Stomach smooth muscle (tissue), 2 donors: ENCODE measurements around the gene POLR3H.
A peak's percentile ranks its signal among the peaks of the same experiment; 100 is the strongest.

Experiments
- H3K27ac ChIP-seq: one replicate; pipeline ENCODE4 v1.7.0; 2013; ENCODE audit warnings: mild to moderate bottlenecking, low read length, inconsistent platforms
- H3K27me3 ChIP-seq, 2 donors: one replicate each; pipeline ENCODE4 v1.7.0; 2013; ENCODE audit warnings: low read length in 2 of 2; ENCODE audit not compliant: insufficient read depth in 2 of 2, control insufficient read depth in 1 of 2
- H3K36me3 ChIP-seq, 2 donors: one replicate each; pipeline ENCODE4 v1.7.0; 2013; ENCODE audit warnings: low read length in 2 of 2; ENCODE audit not compliant: control insufficient read depth in 2 of 2, insufficient read depth in 2 of 2
- H3K4me1 ChIP-seq: one replicate; pipeline ENCODE4 v1.7.0; 2013; ENCODE audit warnings: low read length; ENCODE audit not compliant: control insufficient read depth, insufficient read depth
- H3K4me3 ChIP-seq, 2 donors: one replicate each; pipeline ENCODE4 v1.7.0; 2013; ENCODE audit warnings: low read length in 2 of 2
- H3K9ac ChIP-seq, 2 donors: one replicate each; pipeline ENCODE4 v1.7.0; 2013; ENCODE audit warnings: low read length in 2 of 2, mild to moderate bottlenecking in 1 of 2
- H3K9me3 ChIP-seq, 2 donors: one replicate each; pipeline ENCODE4 v1.7.0; 2013; ENCODE audit warnings: low read length in 2 of 2; ENCODE audit not compliant: control insufficient read depth in 2 of 2
- donor health status: healthy.
- donor health status: Pancreatic carcinoma.

POLR3H gene

DNA sequence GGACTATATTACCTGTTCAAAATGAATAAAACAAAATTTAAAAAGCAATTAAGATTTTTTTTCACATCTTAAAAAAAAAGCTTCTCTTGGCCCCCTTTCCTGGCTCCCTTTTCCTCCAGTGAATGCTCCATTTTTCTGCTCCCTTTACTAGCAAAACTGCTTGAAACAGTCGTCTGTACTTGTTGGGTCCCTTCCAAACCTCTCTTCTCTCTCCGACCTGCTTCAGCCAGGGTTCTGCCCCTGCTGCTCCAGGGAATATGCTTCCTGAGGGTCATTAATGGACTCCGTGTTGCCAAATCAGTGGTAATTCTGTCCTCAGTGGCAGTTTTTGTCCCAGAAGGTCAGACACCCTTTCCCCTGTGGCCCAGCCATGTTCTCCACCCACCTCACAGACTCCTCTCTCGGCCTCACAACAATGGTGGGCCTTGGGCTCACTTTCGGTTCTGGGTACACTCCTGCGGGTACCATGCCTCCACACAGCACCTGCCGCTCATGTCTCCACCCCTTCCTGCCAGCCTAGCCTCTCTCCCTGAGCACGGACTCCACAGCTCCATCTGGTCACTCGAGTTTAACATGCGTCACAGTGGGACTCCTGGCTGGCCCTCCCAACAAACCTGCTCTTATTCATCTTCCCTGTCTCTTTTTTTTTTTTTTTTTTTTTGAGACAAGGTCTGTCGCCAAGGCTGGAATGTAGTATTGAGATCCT is 7.8 kb upstream of the POLR3H start:
- Histone ChIP-seq H3K27ac (no peak overlapping the region), H3K4me3 (no peak overlapping the region), H3K4me1 (peaks cover 4% of the 10 kb centered on the region), H3K9me3 (no peaks in the 10 kb centered on the region), H3K36me3 (no peaks in the 10 kb centered on the region), H3K9ac (no peak overlapping the region), H3K27me3 (no peaks in the 10 kb centered on the region)

DNA sequence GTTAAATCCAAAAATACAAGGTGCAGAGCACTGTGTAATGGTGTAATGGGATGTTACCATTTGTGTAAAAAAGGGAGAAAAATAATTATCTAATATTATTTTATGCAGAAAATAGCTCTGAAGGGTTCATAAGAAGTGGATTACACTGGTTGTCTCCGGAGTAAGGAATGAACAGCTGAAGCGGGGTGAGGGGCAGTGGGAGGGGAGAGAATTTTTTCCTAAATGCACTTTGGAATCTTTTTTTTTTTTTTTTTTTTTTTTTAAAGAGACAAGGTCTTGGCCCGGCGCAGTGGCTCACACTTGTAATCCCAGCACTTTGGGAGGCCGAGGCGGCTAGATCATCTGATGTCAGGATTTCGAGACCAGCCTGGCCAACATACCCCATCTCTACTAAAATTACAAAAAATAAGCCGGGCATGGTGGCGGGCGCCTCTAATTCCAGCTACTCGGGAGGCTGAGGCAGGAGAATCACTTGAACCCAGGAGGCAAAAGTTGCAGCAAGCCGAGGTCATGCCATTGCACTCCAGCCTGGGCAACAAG is 6.8 kb upstream of the POLR3H start:
- H3K9ac ChIP-seq = no peak overlapping the region
- no peak overlapping the region for H3K27ac ChIP-seq
- H3K9me3 ChIP-seq = no peaks in the 10 kb centered on the region
- peaks cover 2% of the 10 kb centered on the region for H3K4me1 ChIP-seq
- H3K36me3 ChIP-seq = no peaks in the 10 kb centered on the region
- no peak overlapping the region for H3K4me3 ChIP-seq
- H3K27me3 ChIP-seq = no peaks in the 10 kb centered on the region

- no peak overlapping the region for H3K9ac ChIP-seq
- no peak overlapping the region for H3K27ac ChIP-seq
- H3K36me3 ChIP-seq = no peaks in the 10 kb centered on the region
- no peak overlapping the region for H3K4me3 ChIP-seq
- no peaks in the 10 kb centered on the region for H3K9me3 ChIP-seq
- H3K4me1 ChIP-seq = no peaks in the 10 kb centered on the region
- H3K27me3 ChIP-seq = no peaks in the 10 kb centered on the region
These were observed 4.6 kb upstream of the POLR3H start for GRCh38 chr22:41548830-41549211.

DNA sequence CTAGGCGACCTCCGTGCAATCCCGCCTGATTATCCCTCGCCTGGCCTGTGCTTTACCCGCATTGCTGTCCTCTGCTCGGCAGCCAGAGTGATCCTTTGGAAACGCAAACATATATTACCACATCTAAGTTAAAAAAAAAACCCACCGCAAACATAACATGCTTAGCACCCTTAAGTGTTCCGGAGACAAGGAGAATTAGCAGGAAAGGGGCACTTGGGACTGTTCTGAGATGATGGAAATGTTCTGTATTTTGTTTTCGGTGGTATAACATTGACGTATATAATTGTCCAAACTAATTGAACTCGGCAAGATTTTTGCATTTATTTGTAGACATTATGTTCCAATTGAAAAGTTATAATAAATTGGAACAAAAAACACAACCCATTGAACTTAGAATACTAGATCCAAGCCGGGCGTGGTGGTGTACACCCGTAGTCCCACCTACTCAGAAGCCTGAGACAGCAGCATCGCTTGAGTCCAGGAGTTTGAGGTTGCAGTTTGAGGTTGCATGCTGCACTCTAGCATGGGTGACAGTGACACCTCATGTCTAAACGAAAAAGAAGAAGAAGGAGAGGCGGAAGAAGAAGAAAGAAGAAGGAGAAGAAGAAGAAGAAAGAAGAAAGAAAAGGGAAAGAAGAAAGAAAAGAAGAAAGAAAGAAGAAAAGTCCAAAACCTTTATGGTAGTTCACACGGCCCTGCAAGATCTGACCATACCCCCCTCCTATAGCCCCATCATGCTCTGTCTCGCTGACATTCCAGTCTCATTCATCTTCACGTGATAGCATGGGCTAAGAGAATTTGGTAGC is 604 bp upstream of the POLR3H start:
- peaks cover 0 to 4% of the 10 kb centered on the region in 2 donors for H3K36me3 ChIP-seq
- H3K9me3 ChIP-seq = no peaks in the 10 kb centered on the region
- H3K27me3 ChIP-seq = no peaks in the 10 kb centered on the region
- peak overlapping the region; percentile 86 to 88 for H3K4me3 ChIP-seq
- H3K4me1 ChIP-seq = peaks cover 17% of the 10 kb centered on the region
- peak overlapping the region; percentile 36 to 43 for H3K9ac ChIP-seq
- peak overlapping the region; percentile 84 for H3K27ac ChIP-seq

GRCh38 chr22:41542224-41542623 is 2.0 kb downstream of the POLR3H start:
- Histone ChIP-seq H3K9ac (no peak overlapping the region), H3K36me3 (peaks cover 3 to 12% of the 10 kb centered on the region in 2 donors), H3K27me3 (no peaks in the 10 kb centered on the region), H3K4me3 (no peak overlapping the region), H3K4me1 (peaks cover 23% of the 10 kb centered on the region), H3K27ac (no peak overlapping the region), H3K9me3 (no peaks in the 10 kb centered on the region)

- Histone ChIP-seq H3K36me3 (peaks cover 3 to 12% of the 10 kb centered on the region in 2 donors), H3K27ac (no peak overlapping the region), H3K4me3 (no peak overlapping the region), H3K9ac (peak overlapping the region in 1 of 2 donors; percentile 36), H3K9me3 (no peaks in the 10 kb centered on the region), H3K27me3 (no peaks in the 10 kb centered on the region), H3K4me1 (peaks cover 23% of the 10 kb centered on the region)
These were observed 2.8 kb downstream of the POLR3H start for GRCh38 chr22:41541484-41541883.

- Histone ChIP-seq H3K9ac (no peak overlapping the region), H3K4me1 (peaks cover 23% of the 10 kb centered on the region), H3K27me3 (no peaks in the 10 kb centered on the region), H3K36me3 (peaks cover 3 to 12% of the 10 kb centered on the region in 2 donors), H3K9me3 (no peaks in the 10 kb centered on the region), H3K4me3 (no peak overlapping the region), H3K27ac (no peak overlapping the region)
These were observed 3.9 kb downstream of the POLR3H start for GRCh38 chr22:41540365-41540764.

DNA sequence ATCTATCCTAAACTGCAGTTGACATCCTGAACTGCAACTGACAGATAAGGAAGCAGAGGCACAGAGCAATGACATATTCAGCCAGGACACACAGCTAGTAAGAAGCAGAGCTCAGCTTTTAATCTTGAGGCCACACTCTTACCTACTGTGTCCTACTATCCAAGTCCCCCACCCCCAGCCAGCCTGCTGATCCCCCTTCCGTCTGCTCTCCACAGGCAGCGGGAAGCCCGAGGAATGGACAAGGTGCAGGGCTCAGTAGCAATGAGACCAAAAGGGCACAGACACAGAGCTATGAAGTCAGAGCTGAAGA is 4.3 kb downstream of the POLR3H start:
- peak overlapping the region in 1 of 2 donors; percentile 13 for H3K9ac ChIP-seq
- H3K4me3 ChIP-seq = no peak overlapping the region
- H3K27me3 ChIP-seq = no peaks in the 10 kb centered on the region
- no peak overlapping the region for H3K27ac ChIP-seq
- H3K9me3 ChIP-seq = no peaks in the 10 kb centered on the region
- peaks cover 23% of the 10 kb centered on the region for H3K4me1 ChIP-seq
- peaks cover 3 to 12% of the 10 kb centered on the region in 2 donors for H3K36me3 ChIP-seq

GRCh38 chr22:41539146-41540005 is 4.9 kb downstream of the POLR3H start:
- Histone ChIP-seq H3K27me3 (no peaks in the 10 kb centered on the region), H3K27ac (no peak overlapping the region), H3K9me3 (no peaks in the 10 kb centered on the region), H3K4me3 (no peak overlapping the region), H3K36me3 (peaks cover 3 to 12% of the 10 kb centered on the region in 2 donors), H3K4me1 (peaks cover 23% of the 10 kb centered on the region), H3K9ac (peak overlapping the region in 1 of 2 donors; percentile 13)

DNA sequence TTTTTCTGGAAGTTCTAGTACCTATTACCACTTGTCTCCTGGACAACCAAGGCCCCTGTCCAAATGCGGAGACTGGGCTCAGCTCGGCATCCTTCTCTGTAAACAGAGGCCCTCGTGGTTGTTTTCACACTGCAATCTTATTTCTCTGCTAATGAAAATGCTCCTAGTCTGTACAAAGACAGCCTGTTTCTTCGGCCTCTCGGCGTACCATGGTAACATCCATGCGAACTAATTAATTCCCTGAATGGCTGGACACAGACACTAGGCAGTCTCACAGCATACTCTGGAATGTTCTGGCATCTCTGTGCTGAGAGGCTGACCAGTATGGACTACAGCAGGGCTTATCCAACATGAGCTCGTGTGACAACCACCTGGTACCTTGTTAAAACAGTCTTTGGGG is 5.7 kb downstream of the POLR3H start:
- Histone ChIP-seq H3K36me3 (peaks cover 3 to 12% of the 10 kb centered on the region in 2 donors), H3K9me3 (no peaks in the 10 kb centered on the region), H3K4me3 (no peak overlapping the region), H3K27ac (no peak overlapping the region), H3K9ac (no peak overlapping the region), H3K4me1 (peaks cover 27% of the 10 kb centered on the region), H3K27me3 (no peaks in the 10 kb centered on the region)
